HCT116 (cell line): ENCODE data around the gene PSMB9. TPM values are rescaled to one million over a fixed set of nuclear protein-coding genes. Genes with fewer than 3 reads are reported as not detected.

Experiments used
- ATAC-seq: fragments of 200-7000 bp; cut with Tn5 transposase; 2 replicates; pipeline ENCODE4 v1.9.1; 2020; ENCODE audit warnings: mild to moderate bottlenecking, moderate library complexity
- BruUV-seq: library from RNA; stranded (reverse); fragments of 400-500 nt; replicated peaks from 2 replicates; lab custom pipeline; 2021; lab: Mats Ljungman, UMichigan
- CTCF ChIA-PET: fragments of 300-600 bp; sonication (Branson Sonifier 250); formaldehyde crosslinking; loops from one replicate; lab custom pipeline; 2021; ENCODE audit warnings: antibody characterized with exemption; lab: Charles Lee
- POLR2A ChIA-PET: fragments of 300-600, 350-600 bp; sonication (Branson Sonifier 250); formaldehyde crosslinking; loops from one replicate; lab custom pipeline; 2021; ENCODE audit warnings: antibody characterized with exemption; lab: Charles Lee
- RAD21 ChIA-PET, 2 experiments: fragments of 300-600 bp; sonication (Branson Sonifier 250); formaldehyde crosslinking; loops; one replicate each; lab custom pipeline; 2023; ENCODE audit warnings: low total read pairs in 2 of 2; ENCODE audit not compliant: uncharacterized antibody in 2 of 2, unreplicated experiment in 2 of 2, low non-redundant PET in 1 of 2; lab: Charles Lee
- DNase-seq: peaks from one replicate; pipeline ENCODE4 v3.0.0-alpha.2; 2010; ENCODE audit warnings: low read depth, low spot score
- H2AFZ ChIP-seq: fragments of 200-600 bp; shearing (Covaris generic), sonication (generic); 2 replicates; pipeline ENCODE4 v1.6.1; 2017; ENCODE audit warnings: low read depth, mixed run types, mixed read lengths, antibody characterized with exemption, low read length; ENCODE audit not compliant: poor library complexity, severe bottlenecking
- H3K27ac ChIP-seq: 2 replicates; pipeline ENCODE4 v1.5.1; 2012; ENCODE audit warnings: low read depth, low read length
- H3K27me3 ChIP-seq: fragments of 200-600 bp; sonication (generic); 2 replicates; pipeline ENCODE4 v1.6.1; 2016; ENCODE audit warnings: mixed run types, low read length, mixed read lengths; ENCODE audit not compliant: insufficient read depth
- H3K36me3 ChIP-seq, 2 experiments: fragments of 200-500 bp in 1 of 2; fragments of 200-600 bp in 1 of 2; sonication (Bioruptor generic) in 1 of 2; sonication (generic) in 1 of 2; 2 replicates each; pipeline versions ENCODE4 v1.5.1 to v1.6.1; 2014 to 2016; ENCODE audit warnings: low read length in 2 of 2, inconsistent platforms in 1 of 2, mixed read lengths in 1 of 2, mixed run types in 1 of 2; ENCODE audit not compliant: insufficient read depth in 2 of 2, control insufficient read depth in 1 of 2
- H3K4me1 ChIP-seq, 2 experiments: fragments of 200-600 bp in 1 of 2; sonication (generic) in 1 of 2; 2 replicates each; pipeline versions ENCODE4 v1.5.1 to v1.6.1; 2012 to 2017; ENCODE audit warnings: low read length in 2 of 2, inconsistent platforms in 1 of 2, mild to moderate bottlenecking in 1 of 2, mixed read lengths in 1 of 2, mixed run types in 1 of 2, moderate library complexity in 1 of 2; ENCODE audit not compliant: insufficient read depth in 2 of 2, control insufficient read depth in 1 of 2
- H3K4me2 ChIP-seq: fragments of 200-600 bp; sonication (generic); 2 replicates; pipeline ENCODE4 v1.6.1; 2017; ENCODE audit warnings: mixed run types, low read length, mixed read lengths
- H3K4me3 ChIP-seq, 2 experiments: fragments of 200-600 bp in 1 of 2; sonication (generic) in 1 of 2; replicated peaks in 1 of 2; 2 replicates each; pipeline ENCODE4 v1.5.1; 2011 to 2016; ENCODE audit warnings: low read length in 2 of 2, control low read depth in 1 of 2, low read depth in 1 of 2, mild to moderate bottlenecking in 1 of 2, mixed read lengths in 1 of 2, mixed run types in 1 of 2
- H3K79me2 ChIP-seq: fragments of 200-600 bp; sonication (generic); 2 replicates; pipeline ENCODE4 v1.6.1; 2017; ENCODE audit warnings: mild to moderate bottlenecking, mixed run types, low read length, moderate library complexity, mixed read lengths; ENCODE audit not compliant: insufficient read depth
- H3K9ac ChIP-seq: fragments of 200-600 bp; sonication (generic); 2 replicates; pipeline ENCODE4 v1.6.1; 2016; ENCODE audit warnings: low read length, mixed read lengths
- H3K9me2 ChIP-seq: fragments of 200-600 bp; sonication (generic), shearing (Covaris generic); 2 replicates; pipeline ENCODE4 v1.6.1; 2017; ENCODE audit warnings: mixed run types, mild to moderate bottlenecking, moderate library complexity; ENCODE audit not compliant: insufficient read depth
- H3K9me3 ChIP-seq, 2 experiments: fragments of 200-500 bp in 1 of 2; fragments of 200-600 bp in 1 of 2; sonication (Bioruptor generic) in 1 of 2; sonication (generic) in 1 of 2; 2 replicates each; pipeline ENCODE4 v1.6.1; 2014 to 2017; ENCODE audit warnings: low read length in 2 of 2, mixed read lengths in 2 of 2, inconsistent platforms in 1 of 2, low read depth in 1 of 2, mild to moderate bottlenecking in 1 of 2, mixed run types in 1 of 2, moderate library complexity in 1 of 2; ENCODE audit not compliant: control insufficient read depth in 1 of 2, insufficient read depth in 1 of 2
- H4K20me1 ChIP-seq: fragments of 200-600 bp; sonication (generic), shearing (Covaris generic); 2 replicates; pipeline ENCODE4 v1.6.1; 2017; ENCODE audit warnings: mixed run types, mild to moderate bottlenecking, moderate library complexity; ENCODE audit not compliant: insufficient read depth
- ATF3 ChIP-seq: IDR thresholded peaks from 2 replicates; pipeline ENCODE4 v1.6.1; 2012
- CBX3 ChIP-seq: IDR thresholded peaks from 2 replicates; pipeline ENCODE4 v1.6.1; 2012; ENCODE audit warnings: low read depth
- CEBPB ChIP-seq: IDR thresholded peaks from 2 replicates; pipeline ENCODE4 v1.6.1; 2012; ENCODE audit warnings: low read depth
- POLR2AphosphoS5 ChIP-seq: IDR thresholded peaks from 2 replicates; pipeline ENCODE4 v1.6.1; 2011; ENCODE audit warnings: mild to moderate bottlenecking, low read depth, low read length, moderate library complexity
- RAD21 ChIP-seq: IDR thresholded peaks from 2 replicates; pipeline ENCODE4 v1.6.1; 2012; ENCODE audit warnings: low read depth, mild to moderate bottlenecking
- REST ChIP-seq: IDR thresholded peaks from 2 replicates; pipeline ENCODE4 v1.6.1; 2012; ENCODE audit warnings: low read depth
- SP1 ChIP-seq: IDR thresholded peaks from 2 replicates; pipeline ENCODE4 v1.6.1; 2012; ENCODE audit warnings: low read depth
- SRF ChIP-seq: IDR thresholded peaks from 2 replicates; pipeline ENCODE4 v1.6.1; 2012; ENCODE audit warnings: low read depth
- TCF7L2 ChIP-seq: IDR thresholded peaks from 2 replicates; pipeline ENCODE4 v1.7.0; 2011; ENCODE audit warnings: borderline replicate concordance, inconsistent platforms; ENCODE audit not compliant: insufficient read depth, insufficient read length; ENCODE audit errors: extremely low read depth
- YY1 ChIP-seq: IDR thresholded peaks from 2 replicates; pipeline ENCODE4 v1.6.1; 2011; ENCODE audit warnings: low read length, low read depth, moderate library complexity, mild to moderate bottlenecking; ENCODE audit not compliant: insufficient replicate concordance; ENCODE audit errors: extremely low read depth
- ZBTB33 ChIP-seq: IDR thresholded peaks from 2 replicates; pipeline ENCODE4 v1.6.1; 2011; ENCODE audit warnings: mild to moderate bottlenecking, low read length, moderate library complexity; ENCODE audit not compliant: insufficient replicate concordance; ENCODE audit errors: extremely low read depth
- ZFX ChIP-seq: fragments of 450-650 bp; IDR thresholded peaks from 2 replicates; pipeline ENCODE4 v1.6.1; 2017
- ZNF274 ChIP-seq: fragments of 200-500 bp; sonication (Bioruptor generic); IDR thresholded peaks from 2 replicates; pipeline ENCODE4 v1.6.1; 2014; ENCODE audit warnings: mild to moderate bottlenecking, low read depth, low read length, inconsistent platforms
- intact Hi-C: fragments of 100-400 bp; cut with micrococcal nuclease; formaldehyde crosslinking; loops from 2 replicates; pipeline ENCODE4 v1.10.0; 2022
- total RNA-seq: library from RNA; stranded (reverse); gene quantifications from one replicate; pipeline ENCODE4 v1.2.1, GENCODE V29; 2021; ENCODE audit not compliant: unreplicated experiment

PSMB9 gene
- total RNA-seq, 1 experiment from 2014 or later = 8.1 TPM

GRCh38 chr6:32827025-32827424, 27.0 kb upstream of the PSMB9 start:
- intact Hi-C loops = no loop called here
- ATAC-seq (no peak), DNase-seq (no peak)
- Histone ChIP-seq H3K36me3 (peaks cover 12 to 22% of the 10 kb centered on the region in 2 experiments; a peak in 2 of 4 replicates), H2AFZ (no peak overlapping the region), H3K9me3 (no peaks in the 10 kb centered on the region), H3K9me2 (no peaks in the 10 kb centered on the region), H3K4me3 (no peak overlapping the region), H3K4me1 (no peaks in the 10 kb centered on the region), H3K79me2 (no peaks in the 10 kb centered on the region), H3K9ac (no peak overlapping the region), H3K4me2 (no peak overlapping the region), H4K20me1 (no peaks in the 10 kb centered on the region), H3K27me3 (no peaks in the 10 kb centered on the region), H3K27ac (no peak overlapping the region)
- CTCF ChIA-PET = interaction anchor here (1.6 to 6.3 kb wide), 6 partner anchors 12 to 157 kb away, joined by 4 to 55 read pairs (median 14); partner anchors contain the start of gene TAP2
- POLR2A ChIA-PET = interaction anchor here (2.5 kb wide), 1 partner anchor 11 kb away, joined by 10 read pairs; the partner anchor contains the start of gene TAP2
- no TSS peak for BruUV-seq
- RAD21 ChIA-PET = no interaction called here
- no peak for TF ChIP-seq TCF7L2
- TF ChIP-seq ATF3 = no peak
- no peak for TF ChIP-seq ZFX
- no peak for TF ChIP-seq SP1
- no peak for TF ChIP-seq YY1
- TF ChIP-seq CBX3 = no peak
- TF ChIP-seq SRF = no peak
- TF ChIP-seq ZBTB33 = no peak
- no peak for TF ChIP-seq RAD21
- TF ChIP-seq REST = no peak
- TF ChIP-seq CEBPB = no peak
- no peak for TF ChIP-seq POLR2AphosphoS5
- no peak for TF ChIP-seq ZNF274
